ENCODE data around the gene NPHS2. TPM values are rescaled to one million over a fixed set of nuclear protein-coding genes. Genes with fewer than 3 reads are reported as not detected.

Gene NPHS2
- total RNA-seq, 4 donors from 2014 or later, result not detected

GRCh38 chr1:179587336-179587735, 11.6 kb upstream of the NPHS2 start:
- no peak for DNase-seq
- no peaks in the 10 kb centered on the region for H3K9me3 ChIP-seq
- H3K27ac ChIP-seq, result no peak overlapping the region
- H3K4me1 ChIP-seq, result peaks cover 0 to 25% (median 0%) of the 10 kb centered on the region in 3 donors
- intact Hi-C loops (cut with DNase I), result no loop called here
- TF ChIP-seq CTCF (IDR thresholded peaks at IDR 0.05) (no peak), POLR2A (IDR thresholded peaks at IDR 0.05) (no peak)
- 77 to 86% methylated on average over 4 to 6 of the region's 6 CpGs for WGBS, 2 donors
- H3K4me3 ChIP-seq, result no peak overlapping the region
- peaks cover 0 to 47% (median 0%) of the 10 kb centered on the region in 4 donors for H3K27me3 ChIP-seq
- no peaks in the 10 kb centered on the region for H3K36me3 ChIP-seq

DNA sequence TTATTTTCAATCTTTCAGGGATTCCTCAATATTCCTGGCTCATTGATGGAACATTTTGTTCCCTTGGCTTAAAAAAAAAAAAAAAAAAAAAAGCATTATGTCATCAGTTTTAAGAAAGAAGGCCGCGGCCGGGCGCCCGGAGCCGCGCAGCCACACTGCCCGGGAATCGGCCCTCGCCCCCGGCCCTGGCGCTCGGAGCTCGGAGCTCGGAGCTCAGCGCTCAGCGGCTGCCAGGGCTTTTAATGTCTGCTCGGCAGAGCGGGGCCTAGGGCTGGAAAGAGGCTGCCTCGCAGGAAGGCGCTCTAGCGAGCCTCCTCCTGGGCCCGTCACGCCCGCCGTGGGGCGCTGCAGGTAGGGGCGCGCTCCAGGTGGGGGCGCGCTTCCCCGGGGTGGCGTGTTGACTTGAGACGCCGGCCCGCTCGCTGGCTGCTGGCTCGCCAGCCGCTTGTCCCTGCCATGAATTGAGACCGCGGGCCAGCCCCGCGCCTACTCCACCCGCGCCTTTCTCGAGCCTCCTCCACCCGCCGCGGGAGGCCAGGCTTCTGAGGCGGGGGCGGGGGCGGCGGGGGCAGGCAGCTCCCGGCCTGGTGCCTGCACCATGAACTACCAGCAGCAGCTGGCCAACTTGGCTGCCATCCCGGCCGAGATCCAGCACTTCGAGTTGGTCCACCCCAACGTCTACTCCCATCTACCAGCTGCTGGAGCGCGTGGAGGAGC, 10.5 kb upstream of the NPHS2 start:
- H3K9me3 ChIP-seq, result no peaks in the 10 kb centered on the region
- H3K4me3 ChIP-seq, result peak overlapping the region; percentile 23 to 57 (median 36)
- H3K36me3 ChIP-seq, result no peaks in the 10 kb centered on the region
- H3K4me1 ChIP-seq, result peaks cover 0 to 16% (median 0%) of the 10 kb centered on the region in 3 donors
- 7 to 25% methylated on average over 5 to 6 of the region's 60 CpGs for WGBS, 2 donors
- TF ChIP-seq CTCF (IDR thresholded peaks at IDR 0.05) (peak in 5 of 6 experiments; percentile 31 to 53 (median 36)), POLR2A (IDR thresholded peaks at IDR 0.05) (no peak)
- intact Hi-C loops (cut with DNase I), result no loop called here
- peak overlapping the region; percentile 24 to 81 (median 54) for H3K27ac ChIP-seq
- no peak for DNase-seq
- H3K27me3 ChIP-seq, result peaks cover 0 to 40% (median 0%) of the 10 kb centered on the region in 4 donors

DNA sequence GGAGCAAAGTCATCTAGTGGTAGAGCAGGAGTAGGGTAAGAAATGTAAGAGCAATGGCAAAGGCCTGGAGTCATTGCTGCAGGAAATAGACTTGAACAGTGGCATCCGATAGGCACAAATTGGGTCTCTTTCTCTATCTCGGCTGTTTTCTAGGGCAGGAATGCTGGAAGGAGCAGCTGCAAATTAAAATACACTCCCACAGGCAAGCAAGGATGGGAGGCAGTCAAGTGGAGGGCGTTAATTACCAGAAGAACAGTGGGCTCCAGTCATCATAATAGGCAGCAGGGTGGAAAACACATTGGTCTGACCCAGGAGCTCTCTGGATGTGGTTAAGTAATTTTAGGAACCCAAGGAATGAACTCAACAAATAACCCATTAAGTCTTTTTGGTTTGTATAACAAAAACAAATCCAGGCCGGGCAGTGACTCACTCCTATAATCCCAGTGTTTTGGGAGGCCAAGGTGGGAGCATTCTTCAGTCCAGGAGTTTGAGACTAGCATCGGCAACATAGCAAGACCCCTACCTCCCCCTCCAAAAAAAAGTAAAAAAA, 8.1 kb upstream of the NPHS2 start:
- 72 to 77% methylated on average over 4 to 5 of the region's 5 CpGs for WGBS, 2 donors
- Histone ChIP-seq H3K27ac (no peak overlapping the region), H3K9me3 (no peaks in the 10 kb centered on the region), H3K27me3 (peaks cover 0 to 30% (median 0%) of the 10 kb centered on the region in 4 donors), H3K4me3 (no peak overlapping the region), H3K36me3 (no peaks in the 10 kb centered on the region), H3K4me1 (peaks cover 0 to 13% (median 0%) of the 10 kb centered on the region in 3 donors)
- no peak for DNase-seq
- intact Hi-C loops (cut with DNase I), result no loop called here
- TF ChIP-seq POLR2A (IDR thresholded peaks at IDR 0.05) (no peak), CTCF (IDR thresholded peaks at IDR 0.05) (no peak)

- no peak for TF ChIP-seq POLR2A (IDR thresholded peaks at IDR 0.05)
- TF ChIP-seq CTCF (IDR thresholded peaks at IDR 0.05), result no peak
- DNase-seq, result no peak
- no peak overlapping the region for H3K27ac ChIP-seq
- H3K4me1 ChIP-seq, result peaks cover 0 to 9% (median 6%) of the 10 kb centered on the region in 3 donors
- 22% methylated on average over 5 of the region's 5 CpGs for WGBS, 2 donors
- no peak overlapping the region for H3K4me3 ChIP-seq
- peaks cover 3 to 69% (median 8%) of the 10 kb centered on the region in 4 donors for H3K27me3 ChIP-seq
- no peaks in the 10 kb centered on the region for H3K9me3 ChIP-seq
- intact Hi-C loops (cut with DNase I), result no loop called here
- H3K36me3 ChIP-seq, result no peaks in the 10 kb centered on the region
Measured at GRCh38 chr1:179576509-179576908, 761 bp upstream of the NPHS2 start.

DNA sequence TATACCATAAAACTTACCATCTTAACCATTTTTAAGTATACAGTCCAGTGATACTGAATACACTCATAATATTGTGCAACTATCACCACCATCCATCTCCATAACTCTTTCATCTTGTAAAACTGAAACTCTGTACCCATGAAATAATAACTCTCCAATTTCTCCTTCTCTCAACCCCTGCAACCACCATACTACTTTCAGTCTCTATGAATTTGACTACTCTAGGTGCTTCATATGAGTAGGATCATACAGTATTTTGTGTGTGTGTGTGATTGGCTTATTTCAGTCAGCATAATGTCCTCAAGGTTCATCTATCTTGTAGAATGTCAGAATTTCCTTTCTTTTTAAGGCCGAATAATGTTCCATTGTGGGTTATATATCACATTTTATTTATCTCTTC, 17.7 kb downstream of the NPHS2 start:
- 88 to 100% methylated on average over 1 of the region's 1 CpG for WGBS, 2 donors
- H3K4me3 ChIP-seq, result no peak overlapping the region
- H3K4me1 ChIP-seq, result no peaks in the 10 kb centered on the region
- no peaks in the 10 kb centered on the region for H3K9me3 ChIP-seq
- peaks cover 0 to 4% (median 0%) of the 10 kb centered on the region in 4 donors for H3K27me3 ChIP-seq
- no peak for TF ChIP-seq POLR2A (IDR thresholded peaks at IDR 0.05)
- no peak for TF ChIP-seq CTCF (IDR thresholded peaks at IDR 0.05)
- no peak for DNase-seq
- no peaks in the 10 kb centered on the region for H3K36me3 ChIP-seq
- H3K27ac ChIP-seq, result no peak overlapping the region
- intact Hi-C loops (cut with DNase I), result no loop called here
